ENCODE measurements around the gene RNF130. TPM values are rescaled to one million over a fixed set of nuclear protein-coding genes. Genes with fewer than 3 reads are reported as not detected.

Gene RNF130
- total and polyA plus RNA-seq, 2 of the 13 experiments (the other 11 are each of a cell fraction or from before 2014, with no cell fraction given): 28.2 to 28.3 TPM

- no peak for FAIRE-seq
Observed at GRCh38 chr5:180115326-180116076, 43.9 kb upstream of the RNF130 start.

GRCh38 chr5:180114304-180115003 lies 42.9 kb upstream of the RNF130 start:
- no peak for TF ChIP-seq KDM6A (CRISPR knock-in tag; IDR thresholded peaks at IDR 0.05; ENCODE audit: low read depth)
- Histone ChIP-seq H2AFZ (ENCODE audit: low read length) (no peak overlapping the region), H3K4me2 (ENCODE audit: low read depth, low read length) (no peak overlapping the region), H3K4me1 (ENCODE audit: insufficient read depth, low read length) (no peaks in the 10 kb centered on the region), H3K27ac (ENCODE audit: extremely low read length, insufficient read depth, low read length) (no peak overlapping the region), H3K9ac (ENCODE audit: insufficient read depth, low read depth, low read length) (no peak overlapping the region), H3K79me2 (ENCODE audit: insufficient read depth, low read length) (no peaks in the 10 kb centered on the region), H3K36me3 (replicated peaks in 1 of 2; ENCODE audit: control insufficient read depth in 1 of 2, insufficient read depth in 2 of 2, low read length in 2 of 2) (no peaks in the 10 kb centered on the region), H4K20me1 (ENCODE audit: insufficient read depth, low read length) (no peaks in the 10 kb centered on the region), H3K27me3 (ENCODE audit: control insufficient read depth in 1 of 2, insufficient read depth in 2 of 2, low read length in 2 of 2) (peaks cover 6 to 40% of the 10 kb centered on the region in 2 experiments; a peak in 4 of 5 replicates), H3K9me3 (ENCODE audit: low read length) (no peaks in the 10 kb centered on the region), H3K4me3 (replicated peaks in 1 of 3; ENCODE audit: insufficient read depth in 1 of 3, low read depth in 2 of 3, low read length in 3 of 3) (no peak overlapping the region)
- ChIA-PET CTCF (ENCODE audit: low intra/inter-chr PET ratio, low total read pairs) (no interaction called here), POLR2A (no interaction called here)
- intact Hi-C loops (cut with micrococcal nuclease; ENCODE audit: unreplicated experiment): no loop called here
- no TSS peak for BruUV-seq (replicated peaks)
- 22% methylated on average over 9 of the region's 23 CpGs for WGBS (ENCODE audit: low lambda C conversion rate)
- FAIRE-seq (no peak), ATAC-seq (no peak), DNase-seq (ENCODE audit: low spot score) (no peak)
- in situ Hi-C loops (cut with HindIII; ENCODE audit: extremely low pct_ligation_motif_present, low pct_unique_long_range_greater_than_20kb): no loop called here

More at GRCh38 chr5:180115326-180116076, 43.9 kb upstream of the RNF130 start:
- no peaks in the 10 kb centered on the region for H3K36me3 ChIP-seq (replicated peaks in 1 of 2; ENCODE audit: control insufficient read depth in 1 of 2, insufficient read depth in 2 of 2, low read length in 2 of 2)
- ChIA-PET POLR2A (no interaction called here), CTCF (ENCODE audit: low intra/inter-chr PET ratio, low total read pairs) (no interaction called here)
- no peak overlapping the region for H3K4me2 ChIP-seq (ENCODE audit: low read depth, low read length)
- in situ Hi-C loops (cut with HindIII; ENCODE audit: extremely low pct_ligation_motif_present, low pct_unique_long_range_greater_than_20kb) (no loop called here), intact Hi-C loops (cut with micrococcal nuclease; ENCODE audit: unreplicated experiment) (no loop called here)
- no peaks in the 10 kb centered on the region for H3K79me2 ChIP-seq (ENCODE audit: insufficient read depth, low read length)
- H3K4me3 ChIP-seq (replicated peaks in 1 of 3; ENCODE audit: insufficient read depth in 1 of 3, low read depth in 2 of 3, low read length in 3 of 3): no peak overlapping the region
- no peaks in the 10 kb centered on the region for H3K9me3 ChIP-seq (ENCODE audit: low read length)
- H2AFZ ChIP-seq (ENCODE audit: low read length): no peak overlapping the region
- H3K9ac ChIP-seq (ENCODE audit: insufficient read depth, low read depth, low read length): no peak overlapping the region
- DNase-seq (ENCODE audit: low spot score): no peak
- ATAC-seq: no peak
- H3K4me1 ChIP-seq (ENCODE audit: insufficient read depth, low read length): no peaks in the 10 kb centered on the region
- TF ChIP-seq PBX2 (CRISPR knock-in tag; IDR thresholded peaks at IDR 0.05): no peak
- peak; percentile 84 for TF ChIP-seq ZNF768 (CRISPR knock-in tag; IDR thresholded peaks at IDR 0.05)
- WGBS (ENCODE audit: low lambda C conversion rate): 29% methylated on average over 13 of the region's 14 CpGs
- no TSS peak for BruUV-seq (replicated peaks)
- H4K20me1 ChIP-seq (ENCODE audit: insufficient read depth, low read length): no peaks in the 10 kb centered on the region
- no peak overlapping the region for H3K27ac ChIP-seq (ENCODE audit: extremely low read length, insufficient read depth, low read length)
- peaks cover 6 to 43% of the 10 kb centered on the region in 2 experiments; a peak in 4 of 5 replicates for H3K27me3 ChIP-seq (ENCODE audit: control insufficient read depth in 1 of 2, insufficient read depth in 2 of 2, low read length in 2 of 2)
